Psoas muscle (tissue), 8 donors: ENCODE results near the gene ZNF682. TPM values are rescaled to one million over a fixed set of nuclear protein-coding genes. Genes with fewer than 3 reads are reported as not detected.

Source experiments
- ATAC-seq, 4 donors: fragments of 200-7000 bp; cut with Tn5 transposase; one replicate each; pipeline ENCODE4 v1.9.1; 2020; ENCODE audit warnings: moderate library complexity in 3 of 4, mild to moderate bottlenecking in 2 of 4
- DNase-seq, 2 donors: peaks; one replicate each; pipeline ENCODE4 v3.0.0-alpha.2; 2020
- H3K27ac ChIP-seq: fragments of 200-600 bp; one replicate; pipeline ENCODE4 v1.8.0; 2022
- H3K27me3 ChIP-seq, 3 donors: fragments of 200-600 bp in 1 of 3; one replicate each; pipeline versions ENCODE4 v1.6.1 to v1.8.0; 2013 to 2022; ENCODE audit warnings: low read length in 2 of 3, mild to moderate bottlenecking in 2 of 3, moderate library complexity in 1 of 3; ENCODE audit not compliant: insufficient read depth in 3 of 3
- H3K36me3 ChIP-seq, 2 donors: fragments of 200-600 bp in 1 of 2; one replicate each; pipeline versions ENCODE4 v1.6.1 to v1.8.0; 2013 to 2022; ENCODE audit warnings: low read depth in 1 of 2, mild to moderate bottlenecking in 1 of 2, moderate library complexity in 1 of 2; ENCODE audit not compliant: insufficient read depth in 1 of 2
- H3K4me1 ChIP-seq: fragments of 200-600 bp; one replicate; pipeline ENCODE4 v1.8.0; 2022
- H3K4me3 ChIP-seq: fragments of 200-600 bp; one replicate; pipeline ENCODE4 v1.8.0; 2022; ENCODE audit warnings: mild to moderate bottlenecking
- H3K9me3 ChIP-seq: fragments of 200-600 bp; one replicate; pipeline ENCODE4 v1.8.0; 2022
- CTCF ChIP-seq: fragments of 200-600 bp; IDR thresholded peaks from one replicate; pipeline ENCODE4 v1.8.0; 2022; ENCODE audit warnings: antibody characterized with exemption
- WGBS, 3 donors: extraction: QIAGEN DNeasy Blood & Tissue Kit; methylation state at CpG; one replicate each; pipeline versions ENCODE4 v1.1.6 to v1.1.7; 2013; 5-methylcytosine and 5-hydroxymethylcytosine counted together
- intact Hi-C, 2 donors: fragments of 100-400 bp; cut with DNase I; formaldehyde crosslinking; loops; one replicate each; pipeline versions ENCODE4 v1.11.0 to v1.14.2; 2022
- polyA plus RNA-seq, 3 donors: library from polyadenylated mRNA; stranded (reverse); fragments of 200-250 nt; gene quantifications; one replicate each; pipeline ENCODE4 v1.2.3, GENCODE V29; 2013
- total RNA-seq, 4 donors: library from RNA; stranded (reverse); fragmentation: NEBNext Ultra II Directional in 2 of 4; extraction: Animal tissue kit (Norgen Biotek cat#: 25700) in 2 of 4; gene quantifications; one replicate each; pipeline versions ENCODE4 v1.2.1 to v1.2.4, GENCODE V29; 2021 to 2023
- donor health status: healthy with polysubstance abuse.
- donor health status: DM: no; HTN: no; CAD: no; lungs with moderate emphysema.
- donor health status: Bipolar disorder and iron deficiency.
- donor health status: healthy.
- donor health status: DM: yes; HTN: yes; CAD: no.
- donor health status: DM: no; HTN: no; CAD: no.
- donor health status: DM: no; HTN: no; CAD: no.
- donor health status: DM: yes; HTN: yes; CAD: no.

The ZNF682 gene
- total and polyA plus RNA-seq, 7 donors = 0.08 to 1.9 (median 0.78) TPM

DNA sequence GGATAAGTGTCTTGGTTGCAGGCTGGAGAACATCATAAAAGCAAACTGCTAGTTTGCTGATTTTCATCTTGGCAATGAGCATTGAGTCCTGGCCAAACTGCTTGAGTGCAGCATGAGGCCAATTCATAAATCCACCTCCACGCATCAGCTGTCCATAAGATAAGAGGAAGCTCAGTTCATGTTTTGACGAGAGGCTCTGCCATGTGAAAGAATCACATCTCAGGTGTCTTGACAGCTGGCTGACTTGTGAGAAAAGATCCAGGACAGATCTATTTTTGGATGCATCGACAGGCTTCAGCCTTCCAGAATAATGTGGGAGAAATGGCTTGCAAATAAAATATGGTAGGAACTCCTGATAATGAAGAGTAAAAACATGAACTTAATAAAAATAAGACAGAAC lies 5.4 kb upstream of the ZNF682 start:
- H3K27me3 ChIP-seq = no peaks in the 10 kb centered on the region
- H3K9me3 ChIP-seq = no peaks in the 10 kb centered on the region
- DNase-seq (no peak), ATAC-seq (peak in 1 of 4 donors; percentile 56)
- intact Hi-C loops = no loop called here
- TF ChIP-seq CTCF = no peak
- no peaks in the 10 kb centered on the region for H3K36me3 ChIP-seq
- H3K4me1 ChIP-seq = no peaks in the 10 kb centered on the region
- 17 to 36% (median 27%) methylated on average over 3 of the region's 3 CpGs for WGBS, 3 donors
- H3K4me3 ChIP-seq = no peak overlapping the region
- no peak overlapping the region for H3K27ac ChIP-seq

- DNase-seq (no peak), ATAC-seq (peak in 1 of 4 donors; percentile 40)
- no peaks in the 10 kb centered on the region for H3K9me3 ChIP-seq
- no peaks in the 10 kb centered on the region for H3K4me1 ChIP-seq
- TF ChIP-seq CTCF = no peak
- H3K4me3 ChIP-seq = peak overlapping the region; percentile 78
- peak overlapping the region; percentile 54 for H3K27ac ChIP-seq
- intact Hi-C loops = no loop called here
- 0 to 1% (median 1%) methylated on average over 26 of the region's 26 CpGs for WGBS, 3 donors
- peaks cover 0 to 3% (median 0%) of the 10 kb centered on the region in 3 donors for H3K27me3 ChIP-seq
- H3K36me3 ChIP-seq = no peaks in the 10 kb centered on the region
Observed at GRCh38 chr19:20038358-20039202, 725 bp downstream of the ZNF682 start.

GRCh38 chr19:20035935-20036334 lies 3.4 kb downstream of the ZNF682 start:
- 61 to 86% (median 83%) methylated on average over 5 of the region's 5 CpGs for WGBS, 3 donors
- Histone ChIP-seq H3K27ac (no peak overlapping the region), H3K36me3 (no peaks in the 10 kb centered on the region), H3K27me3 (peaks cover 0 to 3% (median 0%) of the 10 kb centered on the region in 3 donors), H3K9me3 (no peaks in the 10 kb centered on the region), H3K4me1 (no peaks in the 10 kb centered on the region), H3K4me3 (no peak overlapping the region)
- TF ChIP-seq CTCF = no peak
- ATAC-seq (no peak), DNase-seq (no peak)
- intact Hi-C loops = no loop called here

DNA sequence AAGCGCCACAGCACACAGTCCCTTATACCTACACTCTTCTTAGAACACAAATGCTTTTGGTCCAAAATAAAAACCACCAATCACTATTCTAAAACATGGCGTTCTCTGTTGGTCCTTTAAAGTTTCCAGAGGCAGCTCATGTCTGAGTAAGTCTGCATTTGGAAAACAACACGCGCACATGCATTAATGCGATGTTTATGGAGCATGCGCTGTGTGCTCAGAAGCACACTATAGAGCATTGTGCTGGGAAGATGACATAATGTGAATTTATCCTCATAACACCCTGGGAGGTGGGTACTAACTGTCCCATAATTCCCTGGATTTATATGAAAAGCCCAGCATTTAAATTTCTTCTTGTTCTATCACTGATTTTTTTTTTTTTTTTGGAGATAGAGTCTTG lies 10.7 kb downstream of the ZNF682 start:
- intact Hi-C loops = no loop called here
- Histone ChIP-seq H3K27ac (no peak overlapping the region), H3K4me3 (no peak overlapping the region), H3K9me3 (no peaks in the 10 kb centered on the region), H3K4me1 (no peaks in the 10 kb centered on the region), H3K36me3 (peaks cover 0 to 4% of the 10 kb centered on the region in 2 donors), H3K27me3 (no peaks in the 10 kb centered on the region)
- whole genome bisulfite sequencing, 3 donors = 97 to 99% (median 98%) methylated on average over 6 of the region's 6 CpGs
- no peak for TF ChIP-seq CTCF
- ATAC-seq = no peak
- no peak for DNase-seq
